GM12872 (cell line): ENCODE measurements around the gene NPLOC4.

Experiments
- CTCF ChIP-seq: IDR thresholded peaks from 3 replicates; pipeline ENCODE4 v1.5.1; 2011; ENCODE audit warnings: low read depth, mild to moderate bottlenecking, low read length, moderate library complexity; ENCODE audit not compliant: insufficient read depth

Gene NPLOC4

GRCh38 chr17:81566461-81567126 lies 70.3 kb downstream of the NPLOC4 start:
- TF ChIP-seq CTCF: no peak

GRCh38 chr17:81565231-81565630 lies 71.7 kb downstream of the NPLOC4 start:
- TF ChIP-seq CTCF: no peak

- TF ChIP-seq CTCF: no peak
Observed at GRCh38 chr17:81564778-81565177, 72.1 kb downstream of the NPLOC4 start.

GRCh38 chr17:81563861-81564586 lies 72.9 kb downstream of the NPLOC4 start:
- TF ChIP-seq CTCF: no peak

DNA sequence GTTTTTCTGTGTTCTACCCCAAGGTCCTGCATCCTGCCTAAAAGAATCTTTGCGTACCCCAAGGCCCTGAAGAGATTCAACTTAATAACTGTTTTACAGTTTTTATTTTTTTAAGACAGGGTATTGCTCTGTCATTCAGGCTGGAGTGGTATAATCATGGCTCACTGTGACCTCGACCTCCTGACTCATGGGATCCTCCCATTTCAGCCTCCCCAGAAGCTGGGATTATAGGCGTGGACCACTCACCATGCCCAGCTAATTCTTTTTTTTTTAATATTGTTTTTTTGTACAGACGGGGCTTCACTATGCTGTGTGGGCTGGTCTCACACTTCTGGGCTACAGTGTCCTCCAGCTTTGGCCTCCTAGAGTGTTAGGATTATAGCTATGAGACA lies 75.4 kb downstream of the NPLOC4 start:
- no peak for TF ChIP-seq CTCF

DNA sequence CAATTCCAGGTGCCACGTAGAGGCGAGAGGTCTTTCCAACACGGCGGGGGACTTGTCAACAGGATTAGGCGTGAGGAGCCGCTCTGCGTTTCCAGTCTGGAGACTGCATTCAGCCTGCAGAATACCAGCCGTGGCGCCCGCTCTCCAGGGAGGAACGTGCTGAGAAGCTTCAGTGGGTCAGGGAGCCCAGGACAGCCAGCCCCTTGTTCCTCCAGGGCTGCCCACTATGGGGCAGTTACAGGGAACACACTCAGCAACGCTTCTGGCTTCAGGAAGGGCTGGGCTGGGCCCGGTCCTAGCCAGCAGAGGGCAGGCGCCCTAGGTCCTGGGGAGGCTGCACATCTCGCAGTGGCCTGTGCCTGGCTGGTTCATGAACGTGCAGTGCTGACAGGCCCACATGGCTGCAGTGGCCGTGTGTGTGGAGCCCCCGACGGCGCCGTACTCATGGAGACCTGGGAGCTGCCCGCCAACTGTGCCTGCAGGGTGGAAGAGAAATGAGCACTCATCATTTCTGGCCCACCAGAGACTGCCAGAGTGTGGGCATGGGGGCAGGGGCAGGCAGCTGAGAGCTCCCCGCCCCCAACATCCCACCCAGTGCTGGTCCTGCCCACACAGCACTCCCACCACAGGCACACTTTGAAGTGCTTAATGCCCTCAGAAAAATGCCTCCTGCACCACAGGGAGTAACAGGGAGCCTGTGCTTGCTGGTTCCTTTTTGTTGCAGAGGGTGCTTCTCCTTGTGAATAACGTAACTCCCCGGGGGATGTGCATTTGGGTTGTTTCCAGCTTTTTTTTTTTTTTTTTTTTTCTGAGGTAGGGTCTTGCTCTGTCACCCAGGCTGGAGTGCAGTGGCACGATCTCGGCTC lies 77.7 kb downstream of the NPLOC4 start:
- no peak for TF ChIP-seq CTCF

DNA sequence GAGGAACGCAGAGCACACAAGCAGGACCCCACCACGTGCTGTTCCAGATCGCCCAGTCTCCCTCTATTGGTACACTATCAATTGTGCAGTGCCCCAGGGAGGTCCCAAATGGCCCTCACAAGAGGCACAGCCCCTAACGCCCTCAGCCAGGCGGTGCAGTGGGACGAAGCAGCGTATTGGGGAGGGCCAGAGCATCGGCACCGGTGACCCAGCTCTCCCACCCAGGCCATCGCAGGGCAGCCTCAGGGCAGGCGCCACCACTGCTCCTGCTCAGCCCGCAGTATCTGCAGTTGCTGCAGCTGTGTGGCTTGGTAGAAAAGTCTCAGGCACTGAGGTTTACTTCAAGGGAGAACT lies 78.8 kb downstream of the NPLOC4 start:
- no peak for TF ChIP-seq CTCF
